Iris pigment epithelial cell (primary cell): ENCODE results near the gene CADPS2.

Source experiments
- DNase-seq: peaks from one replicate; pipeline ENCODE4 v3.0.0-alpha.2; 2011; ENCODE audit warnings: low read depth

The CADPS2 gene

DNA sequence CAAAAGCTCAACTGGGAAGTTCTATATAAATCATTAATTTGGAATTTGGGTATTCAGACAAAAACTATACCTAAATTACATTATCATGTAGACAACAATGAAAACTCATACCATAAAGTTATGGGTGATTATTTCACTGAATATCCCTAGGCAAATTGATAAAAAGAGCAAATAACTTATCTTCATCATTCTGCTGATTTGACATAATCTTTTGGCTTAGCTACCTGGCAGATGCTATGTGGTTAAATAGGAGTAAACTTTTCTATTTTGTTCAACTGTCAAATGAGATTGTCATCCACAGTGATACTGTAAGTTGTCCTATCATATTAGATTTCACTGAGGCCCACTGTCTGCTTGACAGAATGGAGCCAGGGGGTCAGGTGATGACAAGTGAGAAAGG lies 432.8 kb downstream of the CADPS2 start:
- no peak for DNase-seq

DNA sequence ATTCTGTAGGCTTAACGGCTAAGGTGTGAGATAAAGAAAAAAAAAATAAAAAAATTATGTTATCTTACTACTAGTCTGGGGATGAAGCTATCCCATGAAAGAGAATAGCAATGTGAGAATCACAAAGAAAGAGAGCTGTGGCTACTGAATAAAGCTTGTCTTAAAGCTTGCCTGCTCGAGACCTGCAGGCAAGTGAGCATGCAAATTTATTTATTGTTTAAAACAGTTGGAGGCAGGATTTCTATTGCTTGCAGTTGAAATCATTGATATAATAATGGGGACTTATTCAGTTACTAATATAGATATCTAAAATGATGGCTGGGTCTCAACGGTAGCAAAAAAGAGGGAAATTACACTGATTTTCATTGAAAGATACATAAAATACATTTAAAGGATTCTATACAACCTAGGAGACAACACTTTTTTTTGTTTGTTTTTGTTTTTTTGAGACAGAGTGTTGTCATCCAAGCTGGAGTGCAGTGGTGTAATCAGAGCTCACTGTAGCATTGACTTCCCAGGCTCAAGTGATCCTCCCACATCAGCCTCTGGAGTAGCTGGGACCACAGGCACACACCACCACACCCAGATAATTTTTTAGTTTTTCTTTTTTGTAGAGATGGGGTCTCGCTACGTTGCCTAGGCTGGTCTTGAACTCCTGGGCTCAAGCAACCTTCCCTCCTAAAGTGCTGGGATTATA lies 437.2 kb downstream of the CADPS2 start:
- DNase-seq: no peak

DNA sequence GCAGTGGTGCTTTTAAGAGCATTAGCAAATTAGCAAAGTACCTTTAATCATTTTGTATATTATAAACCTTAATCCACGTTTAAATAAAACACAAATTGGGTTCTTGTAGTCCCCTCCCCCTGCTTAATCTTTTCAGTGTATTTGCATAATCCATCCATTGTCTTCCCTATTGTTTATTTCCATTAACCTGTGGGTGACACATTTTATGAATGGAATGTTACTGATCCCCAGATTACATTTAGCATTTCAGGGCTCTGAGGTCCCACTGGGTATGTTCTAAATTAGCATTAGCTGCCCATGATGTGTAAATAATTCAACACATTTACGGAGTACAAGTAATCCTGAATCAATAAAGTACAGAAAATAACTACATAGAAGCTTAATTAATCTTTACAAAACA lies 443.3 kb downstream of the CADPS2 start:
- no peak for DNase-seq

DNA sequence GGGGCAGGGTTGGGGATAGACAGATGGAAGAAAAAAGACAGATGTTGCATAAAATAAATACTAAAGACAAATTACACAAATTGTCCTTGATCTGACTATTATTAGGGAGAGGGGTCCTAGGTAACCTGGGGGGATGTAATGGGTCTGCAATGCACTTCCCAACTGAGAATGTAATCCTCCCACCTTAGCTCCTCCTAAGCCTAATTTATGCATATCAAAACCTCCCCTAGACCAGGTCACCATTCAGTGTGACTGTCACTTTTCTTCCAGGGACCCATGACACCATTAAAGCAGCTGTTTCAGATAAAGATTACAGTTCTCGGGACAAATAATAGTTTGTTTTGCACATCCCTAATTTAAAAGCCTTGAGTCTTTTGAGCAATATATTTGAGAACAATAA lies 447.8 kb downstream of the CADPS2 start:
- no peak for DNase-seq

DNA sequence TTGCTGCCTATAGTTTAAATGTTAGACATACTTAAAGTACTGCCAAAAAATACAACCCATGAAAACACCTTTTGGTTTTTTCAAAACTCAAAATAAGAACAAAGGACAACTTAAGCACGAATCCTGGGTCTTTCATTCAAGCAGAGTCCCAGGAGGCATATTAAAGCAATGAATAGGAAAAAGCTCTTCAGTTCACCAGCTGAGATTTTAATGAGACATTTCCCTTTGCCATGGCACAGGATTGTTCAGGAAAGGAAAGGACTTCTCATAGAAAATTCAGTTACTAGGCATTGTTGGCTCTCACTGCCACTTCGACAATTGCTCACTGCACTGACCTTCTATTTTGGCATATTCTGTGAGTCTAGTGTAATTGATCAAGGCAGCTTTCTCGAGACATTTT lies 448.3 kb downstream of the CADPS2 start:
- DNase-seq: no peak

DNA sequence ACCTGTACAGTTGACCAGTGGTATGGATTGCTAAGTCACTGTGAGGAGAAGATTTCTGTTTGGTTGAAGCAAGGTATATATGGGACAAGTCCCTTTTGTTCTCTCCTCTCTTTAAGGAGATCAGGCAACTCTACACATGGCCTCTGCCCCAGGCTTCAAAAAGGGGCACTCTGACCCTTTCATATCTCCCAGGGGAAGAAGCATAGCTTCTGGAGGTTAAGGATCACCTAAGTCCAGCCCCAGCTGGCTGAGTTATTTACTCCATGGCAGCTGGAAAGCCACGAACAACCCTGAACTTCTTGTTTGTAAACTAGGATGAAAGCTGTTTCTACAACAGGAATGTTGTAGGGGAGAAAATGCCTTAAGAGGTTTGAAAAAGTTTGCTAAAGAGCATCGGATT lies 452.5 kb downstream of the CADPS2 start:
- no peak for DNase-seq

DNA sequence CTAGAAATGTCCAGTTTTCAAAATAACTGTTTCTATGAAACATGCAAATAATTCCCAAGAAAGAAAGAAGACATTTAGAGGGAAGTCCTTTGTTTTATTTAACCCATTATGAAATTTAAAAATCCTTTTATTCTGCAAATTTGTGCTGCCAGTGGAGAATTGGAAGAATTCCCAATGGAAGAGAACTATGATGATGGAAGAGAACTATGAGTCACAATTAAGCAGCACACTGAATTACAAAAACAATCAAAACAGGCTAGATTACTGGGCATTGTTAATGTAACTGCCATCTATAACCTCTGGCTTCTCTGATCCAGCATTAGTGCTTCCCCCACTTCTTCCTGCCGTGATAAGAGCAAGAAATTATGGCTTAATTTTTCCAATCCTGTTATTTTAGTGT lies 455.6 kb downstream of the CADPS2 start:
- DNase-seq: peak; percentile 14

DNA sequence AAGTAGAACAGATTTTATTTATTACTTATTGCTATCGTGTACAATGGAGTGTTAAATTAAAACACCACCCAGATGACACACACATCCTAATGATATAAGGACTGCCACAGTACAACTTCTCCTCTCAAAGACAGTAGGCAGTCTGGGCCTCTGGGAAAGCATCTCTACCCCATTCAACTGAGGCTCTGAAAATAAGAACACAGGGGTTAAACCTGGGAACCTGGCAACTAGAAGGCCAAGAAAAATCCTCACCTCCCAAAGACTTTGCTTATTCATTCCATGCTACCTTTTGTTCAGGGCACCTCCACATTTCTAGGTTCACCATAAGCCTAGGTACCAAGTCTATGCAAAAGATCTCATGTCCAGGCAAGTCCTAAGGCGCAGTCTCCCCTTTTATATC lies 456.3 kb downstream of the CADPS2 start:
- no peak for DNase-seq

DNA sequence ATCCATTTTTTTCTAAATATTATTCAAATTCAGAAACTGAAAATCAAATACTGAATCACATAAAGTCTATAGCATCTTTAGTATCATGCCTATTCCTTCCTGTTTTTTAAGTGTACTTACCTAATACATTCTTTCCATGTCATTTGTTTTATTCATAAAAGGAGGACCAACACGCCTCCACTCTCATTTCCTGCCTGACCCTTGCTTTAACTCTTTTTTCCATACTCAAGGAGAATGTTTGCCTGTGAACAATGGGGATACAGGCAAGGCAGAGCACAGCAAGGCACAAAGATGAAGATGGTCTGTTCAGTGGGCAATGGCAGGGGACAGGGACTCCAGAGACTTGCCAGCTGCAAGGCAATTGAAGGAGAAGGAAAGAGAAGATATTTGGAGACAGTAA lies 460.5 kb downstream of the CADPS2 start:
- DNase-seq: no peak

DNA sequence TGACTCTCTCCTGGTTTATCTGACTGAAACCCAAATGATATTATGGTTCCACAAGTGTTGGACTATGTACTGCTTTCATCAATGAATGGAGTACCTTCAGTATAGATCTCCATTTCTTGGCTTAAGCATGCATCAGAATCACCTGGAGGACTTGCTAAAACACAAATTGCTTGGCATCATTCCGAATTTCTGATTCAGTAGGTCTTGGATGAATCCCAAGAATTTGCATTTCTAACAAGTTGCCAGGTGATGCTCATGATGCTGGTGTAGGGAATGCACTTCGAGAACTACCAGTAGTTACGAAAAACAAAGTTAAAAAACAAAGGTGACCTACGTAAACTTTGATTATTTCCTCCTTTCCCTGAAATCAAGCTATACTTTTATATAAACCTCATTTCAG lies 462.7 kb downstream of the CADPS2 start:
- DNase-seq: no peak

DNA sequence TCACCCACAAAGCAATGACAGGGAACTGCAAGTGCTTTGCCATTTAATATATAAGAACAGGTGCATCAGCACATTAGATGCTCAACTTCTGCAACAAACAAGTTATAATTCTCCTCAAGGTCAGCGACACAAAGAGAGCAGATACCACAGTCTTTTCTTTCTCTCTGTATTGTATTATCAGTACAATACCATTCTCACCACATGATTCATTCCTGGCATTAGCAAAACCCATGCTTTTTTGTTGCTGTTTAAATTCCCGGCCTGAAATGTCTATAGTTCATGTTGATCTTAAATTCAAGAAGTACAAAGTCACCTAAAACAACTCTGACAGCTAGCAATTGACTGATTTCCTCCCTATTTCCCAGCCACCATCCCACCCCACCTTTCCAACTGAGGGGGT lies 469.9 kb downstream of the CADPS2 start:
- DNase-seq: peak; percentile 24

DNA sequence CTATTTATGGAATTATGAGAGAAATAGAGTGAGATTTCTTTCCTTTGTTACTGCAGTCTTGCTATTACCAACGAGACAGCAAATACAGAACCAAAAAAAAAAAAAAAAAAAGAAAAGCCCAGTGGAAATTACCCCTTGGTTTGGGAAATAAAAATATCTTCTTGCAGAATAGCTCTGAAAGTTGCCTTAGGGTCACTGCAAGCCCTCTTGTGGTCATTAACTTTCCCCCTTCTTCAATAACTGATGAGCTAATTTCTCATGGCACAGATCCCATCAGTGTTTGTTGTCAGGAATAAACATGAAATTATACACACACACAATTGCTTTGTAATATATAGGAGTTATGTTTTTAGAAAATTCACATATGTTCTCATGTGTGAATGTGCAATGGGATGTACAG lies 470.8 kb downstream of the CADPS2 start:
- no peak for DNase-seq

DNA sequence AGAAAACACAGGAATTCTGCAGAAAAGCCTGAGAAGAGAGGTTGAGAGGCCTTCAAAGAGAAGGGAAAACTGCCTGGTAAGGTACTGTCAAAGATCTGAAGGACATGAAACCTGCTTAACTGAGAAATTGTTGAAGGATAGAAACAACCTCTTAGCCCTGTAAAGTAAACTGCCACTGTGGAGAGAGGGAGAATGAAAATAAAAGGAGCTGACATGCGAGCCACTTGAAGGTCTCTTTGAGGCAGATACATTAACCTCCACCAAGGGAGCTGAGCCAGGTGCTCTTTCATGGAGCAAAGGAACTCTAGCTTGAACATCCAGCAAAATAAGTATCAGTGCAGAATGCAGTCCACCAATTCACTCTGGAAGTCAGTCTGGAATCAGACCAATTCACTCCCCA lies 472.9 kb downstream of the CADPS2 start:
- DNase-seq: no peak

DNA sequence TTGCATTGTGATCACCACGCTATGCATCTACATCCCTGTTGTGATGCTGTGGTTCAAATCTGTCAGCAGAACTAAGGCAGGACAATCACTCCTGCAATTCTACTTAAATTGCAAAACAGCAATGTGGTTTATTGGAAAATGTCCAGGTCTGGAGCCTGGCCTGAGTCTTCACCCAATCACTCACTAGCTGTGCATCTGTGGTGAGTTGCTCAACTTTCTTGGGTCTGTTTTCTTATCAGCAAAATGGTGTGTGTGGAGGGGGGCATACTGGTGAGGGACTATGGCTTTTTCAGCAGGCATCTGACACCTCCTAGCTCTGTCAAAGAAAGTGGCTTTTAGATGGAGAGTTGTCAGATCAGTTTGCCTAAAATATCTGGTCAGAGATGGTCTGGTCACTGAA lies 473.4 kb downstream of the CADPS2 start:
- DNase-seq: peak; percentile 93

DNA sequence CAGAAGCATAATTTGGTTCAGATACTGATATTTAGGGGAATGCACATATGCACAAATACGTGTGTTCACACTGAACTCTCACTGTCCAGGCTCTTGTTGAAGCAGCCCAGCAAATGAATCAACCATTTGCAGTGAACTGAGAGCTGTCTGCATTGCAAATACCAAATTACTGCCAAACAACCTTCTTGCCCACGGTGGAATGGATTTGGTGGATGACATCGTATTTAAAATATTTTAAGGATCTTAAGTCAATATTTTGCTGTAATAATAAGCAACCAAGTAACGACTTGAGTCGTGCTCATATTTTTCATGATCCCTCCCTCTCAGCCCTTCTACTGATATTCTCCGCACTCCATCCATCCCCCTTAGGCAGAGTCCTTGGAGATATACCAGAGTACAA lies 473.8 kb downstream of the CADPS2 start:
- peak; percentile 30 for DNase-seq

DNA sequence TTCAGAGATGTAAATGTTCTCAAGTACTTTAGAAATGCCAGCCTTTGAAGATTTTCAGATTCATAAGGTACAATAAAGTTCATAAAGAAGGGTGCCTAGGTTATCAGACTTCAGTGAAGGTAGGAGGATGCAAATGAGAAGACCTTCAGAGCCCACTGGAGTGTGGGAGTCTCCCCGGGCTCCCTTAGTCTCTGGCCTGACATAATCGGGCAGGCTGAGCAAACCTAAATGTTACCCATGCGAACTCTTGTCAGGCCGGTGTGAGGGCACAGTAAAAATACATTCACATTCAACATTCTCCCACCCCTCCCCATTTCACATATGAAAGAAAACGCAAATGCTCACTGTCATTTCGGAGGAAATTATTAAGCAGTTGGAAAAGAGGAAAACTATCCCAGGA lies 479.1 kb downstream of the CADPS2 start:
- DNase-seq: no peak

DNA sequence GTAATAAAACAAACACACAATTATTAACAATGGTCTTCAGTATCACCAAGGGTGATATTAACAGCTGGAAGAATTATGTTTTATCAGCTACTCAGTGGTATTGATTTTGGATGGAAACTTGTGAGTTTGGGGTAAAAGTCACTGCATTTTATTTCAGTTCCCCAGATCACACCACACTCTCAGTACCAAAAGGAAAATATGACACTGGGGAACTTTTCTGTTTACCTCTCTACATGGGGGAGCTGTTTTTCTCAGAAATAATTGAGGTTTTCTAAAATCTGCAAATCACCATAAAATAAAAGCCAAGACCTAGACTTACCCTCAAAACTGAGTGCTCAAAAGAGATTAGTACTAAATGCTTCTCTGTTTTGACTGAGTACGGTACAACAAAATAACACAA lies 483.1 kb downstream of the CADPS2 start:
- no peak for DNase-seq

DNA sequence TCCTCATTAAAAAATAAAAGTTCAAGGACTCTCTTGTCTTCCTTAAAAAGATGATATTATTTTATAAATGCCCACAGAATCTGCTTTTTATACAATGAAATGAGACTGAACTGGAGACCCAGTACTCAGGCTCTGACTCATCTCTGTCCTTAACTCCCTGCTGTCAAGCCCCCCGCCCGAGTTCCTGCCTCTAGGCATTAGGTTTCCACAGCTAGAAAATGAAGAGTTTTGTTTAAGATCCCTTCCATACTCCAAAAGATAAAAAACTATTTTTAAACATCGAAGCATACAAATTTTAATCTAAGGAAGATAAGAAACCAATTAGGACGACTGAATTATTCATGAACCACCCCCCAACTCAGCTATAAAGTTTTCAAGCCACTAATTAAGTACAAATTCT lies 484.0 kb downstream of the CADPS2 start:
- DNase-seq: no peak

DNA sequence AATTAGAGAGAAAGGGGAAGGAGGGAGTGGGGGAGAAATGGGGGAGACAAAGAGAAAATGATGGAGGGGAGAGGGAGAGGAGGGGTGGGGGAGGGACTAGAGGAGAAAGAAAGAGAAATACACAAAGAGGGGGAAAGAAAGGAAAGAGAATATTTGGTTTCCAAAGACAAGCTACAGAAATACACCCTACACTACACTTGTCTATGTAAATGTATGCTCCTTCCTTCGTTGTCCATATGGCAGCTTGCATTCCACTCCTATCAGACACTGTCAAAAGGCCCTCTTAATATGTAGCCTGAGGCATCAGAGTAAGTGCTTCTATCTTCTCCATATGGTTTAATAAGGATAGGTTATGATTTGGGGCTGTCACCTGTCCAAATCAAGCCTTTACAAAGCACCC lies 488.9 kb downstream of the CADPS2 start:
- no peak for DNase-seq

DNA sequence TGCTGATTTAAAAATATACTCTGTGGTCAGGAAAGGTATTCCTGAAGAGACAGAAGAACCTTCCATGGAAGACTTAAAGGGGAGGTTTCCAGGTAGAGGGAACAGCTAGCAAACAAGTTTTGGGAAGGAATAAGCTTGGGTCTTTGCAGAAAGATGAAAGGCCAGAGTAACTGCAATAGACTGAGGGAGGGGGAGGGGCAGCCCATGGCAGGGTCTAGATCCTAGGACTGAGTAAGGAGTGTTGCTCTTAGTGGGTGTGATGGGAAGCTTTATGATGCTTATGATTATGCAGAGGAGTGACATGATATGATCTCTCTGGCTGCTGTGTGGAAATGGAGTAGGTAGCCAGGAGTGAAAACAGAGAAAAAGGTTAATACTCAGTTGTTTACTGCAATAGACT lies 491.7 kb downstream of the CADPS2 start:
- no peak for DNase-seq

DNA sequence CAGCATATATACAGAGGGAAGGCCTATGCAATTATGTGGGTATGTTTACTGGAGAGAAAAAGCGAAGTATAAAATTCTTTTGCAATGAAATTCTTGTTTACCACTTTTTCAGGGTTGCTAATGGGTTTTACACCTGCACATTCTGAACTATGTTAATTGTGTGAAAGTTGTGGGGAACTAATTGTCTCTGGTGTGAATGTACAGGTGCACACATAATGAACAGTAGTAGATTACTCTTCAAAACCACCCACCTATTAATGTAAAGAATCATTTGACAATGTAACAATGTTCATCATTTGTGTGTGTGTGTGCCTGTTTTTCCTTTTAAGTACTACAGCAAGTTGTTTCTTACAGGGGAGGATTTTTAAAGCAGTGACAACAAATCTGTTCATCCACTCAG lies 501.7 kb downstream of the CADPS2 start:
- no peak for DNase-seq

DNA sequence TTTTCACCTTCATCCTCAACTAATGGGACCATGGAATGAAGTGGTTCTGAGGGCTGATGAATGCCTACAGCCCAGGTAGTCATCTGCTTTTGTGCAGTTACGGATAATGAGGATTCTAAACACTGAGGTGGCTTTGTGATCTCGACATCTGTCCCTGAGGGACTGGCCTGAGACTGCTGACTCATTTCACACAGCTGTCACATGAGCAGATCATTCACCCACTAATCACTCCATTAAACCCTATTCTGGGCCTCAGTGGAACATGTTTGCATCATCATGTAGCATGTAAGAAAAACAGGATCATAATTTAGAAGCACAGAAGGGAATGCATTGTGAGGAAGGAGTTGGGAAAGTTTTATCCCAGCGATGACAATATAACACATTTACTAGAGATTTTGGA lies 502.3 kb downstream of the CADPS2 start:
- no peak for DNase-seq

DNA sequence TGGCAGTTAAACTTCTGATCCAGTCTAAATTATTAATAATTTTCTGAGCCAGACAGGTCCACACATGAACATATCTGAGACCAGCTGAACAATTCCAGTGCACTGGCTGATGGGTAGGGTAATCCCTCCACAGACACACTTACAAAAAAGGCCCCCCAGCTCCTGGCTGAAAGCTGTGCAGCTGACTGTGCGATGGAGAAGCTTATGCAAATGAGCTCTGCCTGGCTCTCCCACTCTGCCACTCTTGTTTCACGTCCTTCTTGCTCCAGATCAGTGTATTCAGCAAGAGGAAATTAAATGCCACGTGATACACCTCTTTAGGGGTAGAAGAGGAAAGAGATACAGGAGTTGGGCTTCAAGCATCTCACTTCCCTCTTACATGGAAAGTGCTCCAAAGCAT lies 505.3 kb downstream of the CADPS2 start:
- DNase-seq: no peak

DNA sequence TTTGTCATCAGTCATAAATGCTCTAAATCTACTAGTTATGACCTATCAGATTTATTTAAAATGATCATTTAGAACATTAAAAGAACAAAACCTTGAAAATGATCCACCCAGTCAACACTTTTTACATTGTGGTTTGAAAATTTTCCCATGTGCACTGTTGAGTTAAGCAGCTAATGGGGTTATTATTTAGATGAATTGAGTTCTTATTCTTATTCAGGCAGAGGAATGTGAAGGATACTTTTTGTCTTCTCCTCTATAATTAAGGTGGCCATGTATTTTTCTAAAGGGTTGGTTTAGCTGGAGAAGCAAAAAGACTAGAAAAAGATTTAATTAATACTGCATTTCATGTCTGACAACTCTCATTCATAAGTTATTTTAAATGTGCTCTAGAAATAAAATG lies 506.8 kb downstream of the CADPS2 start:
- no peak for DNase-seq

DNA sequence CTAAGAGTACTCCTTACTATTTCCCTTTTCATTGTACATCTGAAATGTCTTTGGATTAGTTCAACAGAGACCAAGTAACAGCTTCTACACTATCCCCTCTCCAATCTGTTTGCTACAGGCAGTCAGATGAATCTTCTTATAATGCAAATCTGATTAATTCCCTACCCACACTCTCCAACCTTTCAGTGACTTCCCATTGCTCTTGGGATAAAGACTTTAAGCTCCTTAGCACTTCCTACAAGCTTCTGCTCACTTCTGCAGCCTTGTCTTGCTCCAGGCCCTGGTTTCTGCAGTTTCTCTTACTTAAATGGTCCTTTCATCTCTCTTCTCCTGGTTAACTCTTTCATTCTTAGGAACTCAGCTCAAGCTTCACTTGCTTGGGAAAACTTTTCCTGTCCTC lies 516.5 kb downstream of the CADPS2 start:
- no peak for DNase-seq
